Uterus (tissue), 2 donors: ENCODE results near the gene TSPAN13.

Experiments
- POLR2A ChIP-seq, 2 donors: fragments of 450-650 bp; IDR thresholded peaks; one replicate each; pipeline ENCODE4 v1.6.1; 2016; ENCODE audit warnings: antibody characterized with exemption in 2 of 2, mild to moderate bottlenecking in 1 of 2, moderate library complexity in 1 of 2
- TF ChIP-seq, protein P1 (sequence below), 4 experiments: fragments of 200-600 bp in 2 of 4; fragments of 450-650 bp in 2 of 4; sonication (generic) in 2 of 4; IDR thresholded peaks; one replicate each; pipeline ENCODE4 v1.5.1; 2016 to 2019; ENCODE audit warnings: antibody characterized with exemption in 4 of 4, mild to moderate bottlenecking in 2 of 4, moderate library complexity in 1 of 4

DNA sequence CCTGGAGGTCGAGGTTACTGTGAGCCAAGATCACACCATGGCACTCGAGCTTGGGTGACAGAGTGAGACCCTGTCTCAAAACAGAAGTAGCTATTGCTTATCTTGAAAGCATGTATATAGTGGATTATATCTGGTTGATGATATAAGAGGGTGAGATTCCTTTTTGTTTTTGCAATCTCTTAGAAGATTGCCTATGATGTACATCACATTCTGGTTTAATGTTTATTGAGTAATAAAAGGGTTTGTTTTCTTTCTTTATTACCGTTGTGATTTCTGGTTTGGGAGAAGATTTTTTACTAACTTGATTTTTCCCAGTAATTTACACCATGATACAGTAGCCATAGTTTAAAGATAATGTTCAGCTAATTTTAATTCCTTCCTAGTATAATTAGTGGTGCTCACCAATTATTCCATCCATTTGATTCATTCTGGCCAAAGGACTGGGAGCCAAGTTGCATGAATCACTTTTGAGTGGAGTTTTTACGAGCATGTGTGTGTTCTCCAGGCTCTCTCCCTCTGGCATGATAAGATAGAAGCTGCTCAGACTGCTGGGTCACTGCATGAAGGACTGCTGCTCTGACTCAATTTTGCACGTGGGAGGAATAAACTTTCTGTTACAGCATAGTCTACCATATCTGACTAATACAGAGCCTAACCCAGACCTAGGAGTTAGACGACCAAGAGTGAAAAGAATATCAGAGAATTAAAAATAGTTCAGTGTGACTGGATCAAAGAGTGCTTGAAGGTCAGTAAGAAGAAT lies 13.5 kb upstream of the TSPAN13 start:
- TF ChIP-seq, protein P1, sequence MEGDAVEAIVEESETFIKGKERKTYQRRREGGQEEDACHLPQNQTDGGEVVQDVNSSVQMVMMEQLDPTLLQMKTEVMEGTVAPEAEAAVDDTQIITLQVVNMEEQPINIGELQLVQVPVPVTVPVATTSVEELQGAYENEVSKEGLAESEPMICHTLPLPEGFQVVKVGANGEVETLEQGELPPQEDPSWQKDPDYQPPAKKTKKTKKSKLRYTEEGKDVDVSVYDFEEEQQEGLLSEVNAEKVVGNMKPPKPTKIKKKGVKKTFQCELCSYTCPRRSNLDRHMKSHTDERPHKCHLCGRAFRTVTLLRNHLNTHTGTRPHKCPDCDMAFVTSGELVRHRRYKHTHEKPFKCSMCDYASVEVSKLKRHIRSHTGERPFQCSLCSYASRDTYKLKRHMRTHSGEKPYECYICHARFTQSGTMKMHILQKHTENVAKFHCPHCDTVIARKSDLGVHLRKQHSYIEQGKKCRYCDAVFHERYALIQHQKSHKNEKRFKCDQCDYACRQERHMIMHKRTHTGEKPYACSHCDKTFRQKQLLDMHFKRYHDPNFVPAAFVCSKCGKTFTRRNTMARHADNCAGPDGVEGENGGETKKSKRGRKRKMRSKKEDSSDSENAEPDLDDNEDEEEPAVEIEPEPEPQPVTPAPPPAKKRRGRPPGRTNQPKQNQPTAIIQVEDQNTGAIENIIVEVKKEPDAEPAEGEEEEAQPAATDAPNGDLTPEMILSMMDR (IDR thresholded peaks at IDR 0.05) = no peak
- no peak for TF ChIP-seq POLR2A (IDR thresholded peaks at IDR 0.05)
